ENCODE data around the gene DNAH5. TPM values are rescaled to one million over a fixed set of nuclear protein-coding genes. Genes with fewer than 3 reads are reported as not detected.

Gene DNAH5
- total RNA-seq, 1 experiment from 2014 or later = 0.63 TPM

- Histone ChIP-seq H3K9me3 (replicated peaks) (no peaks in the 10 kb centered on the region), H3K27me3 (replicated peaks) (no peaks in the 10 kb centered on the region), H3K4me3 (no peak overlapping the region), H3K4me1 (replicated peaks) (no peaks in the 10 kb centered on the region), H3K27ac (no peak overlapping the region), H3K36me3 (no peaks in the 10 kb centered on the region)
- no peak for DNase-seq (ENCODE audit: low read depth in 1 of 2, low spot score in 2 of 2)
These were observed 249.3 kb downstream of the DNAH5 start for GRCh38 chr5:13695076-13695712.

GRCh38 chr5:13692172-13692571, 252.3 kb downstream of the DNAH5 start:
- no peaks in the 10 kb centered on the region for H3K36me3 ChIP-seq
- no peak overlapping the region for H3K4me3 ChIP-seq
- H3K27ac ChIP-seq = no peak overlapping the region
- no peaks in the 10 kb centered on the region for H3K9me3 ChIP-seq (replicated peaks)
- DNase-seq (ENCODE audit: low read depth in 1 of 2, low spot score in 2 of 2) = no peak
- no peaks in the 10 kb centered on the region for H3K27me3 ChIP-seq (replicated peaks)
- H3K4me1 ChIP-seq (replicated peaks) = no peaks in the 10 kb centered on the region

GRCh38 chr5:13676531-13676930, 268.0 kb downstream of the DNAH5 start:
- Histone ChIP-seq H3K27me3 (replicated peaks) (no peaks in the 10 kb centered on the region), H3K27ac (no peak overlapping the region), H3K9me3 (replicated peaks) (no peaks in the 10 kb centered on the region), H3K4me1 (replicated peaks) (no peaks in the 10 kb centered on the region), H3K36me3 (no peaks in the 10 kb centered on the region), H3K4me3 (no peak overlapping the region)
- no peak for DNase-seq (ENCODE audit: low read depth in 1 of 2, low spot score in 2 of 2)

GRCh38 chr5:13674391-13674790, 270.1 kb downstream of the DNAH5 start:
- H3K9me3 ChIP-seq (replicated peaks) = no peaks in the 10 kb centered on the region
- DNase-seq (ENCODE audit: low read depth in 1 of 2, low spot score in 2 of 2) = no peak

GRCh38 chr5:13673511-13673910, 271.0 kb downstream of the DNAH5 start:
- Histone ChIP-seq H3K4me3 (no peak overlapping the region), H3K27ac (no peak overlapping the region), H3K27me3 (replicated peaks) (no peaks in the 10 kb centered on the region), H3K9me3 (replicated peaks) (no peaks in the 10 kb centered on the region), H3K4me1 (replicated peaks) (no peaks in the 10 kb centered on the region), H3K36me3 (no peaks in the 10 kb centered on the region)
- no peak for DNase-seq (ENCODE audit: low read depth in 1 of 2, low spot score in 2 of 2)

More at GRCh38 chr5:13674391-13674790, 270.1 kb downstream of the DNAH5 start:
- H3K36me3 ChIP-seq = no peaks in the 10 kb centered on the region
- no peak overlapping the region for H3K27ac ChIP-seq
- H3K4me3 ChIP-seq = no peak overlapping the region
- H3K27me3 ChIP-seq (replicated peaks) = no peaks in the 10 kb centered on the region
- no peaks in the 10 kb centered on the region for H3K4me1 ChIP-seq (replicated peaks)

- Histone ChIP-seq H3K27me3 (replicated peaks) (no peaks in the 10 kb centered on the region), H3K36me3 (no peaks in the 10 kb centered on the region), H3K4me1 (replicated peaks) (no peaks in the 10 kb centered on the region), H3K4me3 (no peak overlapping the region), H3K27ac (no peak overlapping the region), H3K9me3 (replicated peaks) (no peaks in the 10 kb centered on the region)
- DNase-seq (ENCODE audit: low read depth in 1 of 2, low spot score in 2 of 2) = no peak
These were observed 280.1 kb downstream of the DNAH5 start for GRCh38 chr5:13664377-13664776.

GRCh38 chr5:13662626-13663025, 281.9 kb downstream of the DNAH5 start:
- no peak for DNase-seq (ENCODE audit: low read depth in 1 of 2, low spot score in 2 of 2)
- Histone ChIP-seq H3K9me3 (replicated peaks) (no peaks in the 10 kb centered on the region), H3K27me3 (replicated peaks) (no peaks in the 10 kb centered on the region), H3K4me1 (replicated peaks) (no peaks in the 10 kb centered on the region), H3K4me3 (no peak overlapping the region), H3K27ac (no peak overlapping the region), H3K36me3 (no peaks in the 10 kb centered on the region)

- Histone ChIP-seq H3K36me3 (no peaks in the 10 kb centered on the region), H3K27ac (no peak overlapping the region), H3K9me3 (replicated peaks) (no peaks in the 10 kb centered on the region), H3K4me3 (no peak overlapping the region), H3K4me1 (replicated peaks) (no peaks in the 10 kb centered on the region), H3K27me3 (replicated peaks) (no peaks in the 10 kb centered on the region)
- DNase-seq (ENCODE audit: low read depth in 1 of 2, low spot score in 2 of 2) = no peak
These were observed 283.2 kb downstream of the DNAH5 start for GRCh38 chr5:13661272-13661671.

- Histone ChIP-seq H3K27ac (no peak overlapping the region), H3K4me3 (no peak overlapping the region), H3K4me1 (replicated peaks) (no peaks in the 10 kb centered on the region), H3K36me3 (no peaks in the 10 kb centered on the region), H3K27me3 (replicated peaks) (no peaks in the 10 kb centered on the region), H3K9me3 (replicated peaks) (no peaks in the 10 kb centered on the region)
- DNase-seq (ENCODE audit: low read depth in 1 of 2, low spot score in 2 of 2) = no peak
These were observed 284.4 kb downstream of the DNAH5 start for GRCh38 chr5:13660072-13660471.

GRCh38 chr5:13659391-13659790, 285.1 kb downstream of the DNAH5 start:
- H3K9me3 ChIP-seq (replicated peaks) = no peaks in the 10 kb centered on the region
- no peaks in the 10 kb centered on the region for H3K4me1 ChIP-seq (replicated peaks)
- H3K36me3 ChIP-seq = no peaks in the 10 kb centered on the region
- no peak overlapping the region for H3K27ac ChIP-seq
- H3K4me3 ChIP-seq = no peak overlapping the region
- DNase-seq (ENCODE audit: low read depth in 1 of 2, low spot score in 2 of 2) = no peak
- no peaks in the 10 kb centered on the region for H3K27me3 ChIP-seq (replicated peaks)

- H3K36me3 ChIP-seq = no peaks in the 10 kb centered on the region
- H3K4me1 ChIP-seq (replicated peaks) = no peaks in the 10 kb centered on the region
- H3K27me3 ChIP-seq (replicated peaks) = no peaks in the 10 kb centered on the region
- no peaks in the 10 kb centered on the region for H3K9me3 ChIP-seq (replicated peaks)
- H3K4me3 ChIP-seq = no peak overlapping the region
- H3K27ac ChIP-seq = no peak overlapping the region
- no peak for DNase-seq (ENCODE audit: low read depth in 1 of 2, low spot score in 2 of 2)
These were observed 285.7 kb downstream of the DNAH5 start for GRCh38 chr5:13658761-13659160.

GRCh38 chr5:13658152-13658551, 286.3 kb downstream of the DNAH5 start:
- Histone ChIP-seq H3K4me1 (replicated peaks) (no peaks in the 10 kb centered on the region), H3K4me3 (no peak overlapping the region), H3K27me3 (replicated peaks) (no peaks in the 10 kb centered on the region), H3K36me3 (no peaks in the 10 kb centered on the region), H3K27ac (no peak overlapping the region), H3K9me3 (replicated peaks) (no peaks in the 10 kb centered on the region)
- DNase-seq (ENCODE audit: low read depth in 1 of 2, low spot score in 2 of 2) = no peak

- Histone ChIP-seq H3K27me3 (replicated peaks) (no peaks in the 10 kb centered on the region), H3K4me3 (no peak overlapping the region), H3K9me3 (replicated peaks) (no peaks in the 10 kb centered on the region), H3K36me3 (no peaks in the 10 kb centered on the region), H3K4me1 (replicated peaks) (no peaks in the 10 kb centered on the region), H3K27ac (no peak overlapping the region)
- no peak for DNase-seq (ENCODE audit: low read depth in 1 of 2, low spot score in 2 of 2)
These were observed 290.8 kb downstream of the DNAH5 start for GRCh38 chr5:13653709-13654108.

GRCh38 chr5:13649656-13650055, 294.8 kb downstream of the DNAH5 start:
- H3K4me3 ChIP-seq = no peak overlapping the region
- no peaks in the 10 kb centered on the region for H3K27me3 ChIP-seq (replicated peaks)
- H3K27ac ChIP-seq = no peak overlapping the region
- H3K9me3 ChIP-seq (replicated peaks) = no peaks in the 10 kb centered on the region
- H3K36me3 ChIP-seq = no peaks in the 10 kb centered on the region
- no peaks in the 10 kb centered on the region for H3K4me1 ChIP-seq (replicated peaks)
- no peak for DNase-seq (ENCODE audit: low read depth in 1 of 2, low spot score in 2 of 2)

- H3K9me3 ChIP-seq (replicated peaks) = no peaks in the 10 kb centered on the region
- DNase-seq (ENCODE audit: low read depth in 1 of 2, low spot score in 2 of 2) = no peak
- H3K4me3 ChIP-seq = no peak overlapping the region
- H3K27me3 ChIP-seq (replicated peaks) = no peaks in the 10 kb centered on the region
- no peaks in the 10 kb centered on the region for H3K36me3 ChIP-seq
- H3K27ac ChIP-seq = no peak overlapping the region
- H3K4me1 ChIP-seq (replicated peaks) = no peaks in the 10 kb centered on the region
These were observed 295.7 kb downstream of the DNAH5 start for GRCh38 chr5:13648822-13649221.
